ENCODE measurements around the gene RCL1. TPM values are rescaled to one million over a fixed set of nuclear protein-coding genes. Genes with fewer than 3 reads are reported as not detected.

RCL1 gene
- total and polyA plus RNA-seq, 2 of the 13 experiments (the other 11 are each of a cell fraction or from before 2014, with no cell fraction given): 22.3 to 31.6 TPM

GRCh38 chr9:4762108-4762885, 30.4 kb upstream of the RCL1 start (continued):
- TF ChIP-seq ZNF710 (CRISPR knock-in tag; IDR thresholded peaks at IDR 0.05; ENCODE audit: borderline replicate concordance) (no peak), AKNA (CRISPR knock-in tag; IDR thresholded peaks at IDR 0.05; ENCODE audit: borderline replicate concordance) (no peak), BCL6 (CRISPR knock-in tag; IDR thresholded peaks at IDR 0.05) (peak; percentile 51; the same call in 1 of the 2 replicates), ZNF260 (CRISPR knock-in tag; IDR thresholded peaks at IDR 0.05; ENCODE audit: borderline replicate concordance, low read depth) (no peak), ZNF576 (CRISPR knock-in tag; IDR thresholded peaks at IDR 0.05) (no peak), GABPA (IDR thresholded peaks at IDR 0.05; ENCODE audit: low read depth, low read length) (no peak), GABPA (CRISPR knock-in tag; IDR thresholded peaks at IDR 0.05; ENCODE audit: low read depth) (0 out of 2 replicates have a peak, but pooled peaks have one; percentile 22), RBM22 (optimal IDR thresholded peaks at IDR 0.05; ENCODE audit: low read length) (no peak), ZFP36L1 (CRISPR knock-in tag; IDR thresholded peaks at IDR 0.05) (no peak), ZBTB8A (CRISPR knock-in tag; IDR thresholded peaks at IDR 0.05; ENCODE audit: borderline replicate concordance, low read depth) (no peak), FOXA1 (IDR thresholded peaks at IDR 0.05) (no peak), FOXA1 (CRISPR knock-in tag; IDR thresholded peaks at IDR 0.05) (peak; percentile 2; the same call in 1 of the 2 replicates)

Data from HepG2 (cell line).